MV-4-11 (cell line): ENCODE results near the gene GEMIN5.

ENCODE experiments used
- DNase-seq: peaks from one replicate; lab custom pipeline; 2025; lab: John Stamatoyannopoulos, UW

GEMIN5 gene

DNA sequence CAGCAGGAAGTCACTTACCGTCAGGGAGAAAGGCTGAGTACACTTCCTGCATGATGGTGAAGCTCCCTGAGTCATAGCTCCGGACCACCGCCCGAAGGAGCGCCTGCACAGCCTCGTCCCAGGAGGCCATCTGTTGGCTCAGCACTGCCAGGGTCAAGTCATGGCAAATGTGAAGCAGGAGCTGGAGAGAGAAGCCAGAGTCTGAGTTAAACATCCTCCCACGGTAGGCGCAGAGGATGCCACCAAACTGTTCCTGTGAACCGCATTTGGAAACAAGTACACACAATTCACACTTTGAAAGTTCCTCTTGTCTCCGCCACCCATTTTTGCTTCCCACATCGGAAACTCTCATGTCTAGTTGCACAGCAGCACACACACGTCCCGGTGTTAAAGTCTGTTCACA lies 45.6 kb downstream of the GEMIN5 start:
- DNase-seq: no peak

DNA sequence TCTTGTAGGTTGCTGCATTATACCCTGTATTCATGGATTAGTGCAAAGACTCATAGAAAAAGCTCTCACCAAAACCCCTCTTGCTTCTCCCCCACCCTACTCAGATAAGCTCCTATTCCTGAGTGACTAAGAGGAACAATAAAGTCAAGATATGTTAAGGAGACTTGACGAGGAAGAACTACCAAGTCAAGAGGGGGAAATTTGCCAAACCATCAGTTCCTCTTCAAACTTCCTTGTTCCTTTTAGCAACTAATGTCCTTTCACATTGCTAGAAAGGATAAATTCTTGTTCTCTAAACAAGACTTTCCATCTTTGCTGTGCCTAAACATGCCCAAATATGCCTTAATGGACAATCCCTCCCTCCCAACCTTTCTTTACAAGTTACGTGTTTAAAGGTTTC lies 52.6 kb downstream of the GEMIN5 start:
- DNase-seq: peak; percentile 75

DNA sequence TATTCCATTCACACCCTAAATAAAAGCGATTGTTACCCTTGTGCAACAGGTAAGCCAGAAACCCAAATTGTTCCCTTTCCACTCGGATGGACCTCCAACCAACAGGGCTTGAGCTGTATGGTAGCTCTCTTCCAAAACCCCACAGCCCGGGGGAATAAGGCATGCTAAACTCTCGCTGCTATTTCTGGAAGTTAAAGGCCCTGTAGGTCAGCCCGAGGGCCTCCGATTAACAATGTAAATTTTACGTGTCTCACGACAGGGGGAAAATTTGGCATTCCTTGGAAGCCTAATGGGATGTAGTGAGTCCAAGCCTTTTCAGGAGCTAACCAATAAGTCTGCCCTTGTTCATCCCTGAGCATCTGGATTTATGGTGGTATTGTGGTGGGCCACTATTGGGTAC lies 53.6 kb downstream of the GEMIN5 start:
- DNase-seq: no peak

DNA sequence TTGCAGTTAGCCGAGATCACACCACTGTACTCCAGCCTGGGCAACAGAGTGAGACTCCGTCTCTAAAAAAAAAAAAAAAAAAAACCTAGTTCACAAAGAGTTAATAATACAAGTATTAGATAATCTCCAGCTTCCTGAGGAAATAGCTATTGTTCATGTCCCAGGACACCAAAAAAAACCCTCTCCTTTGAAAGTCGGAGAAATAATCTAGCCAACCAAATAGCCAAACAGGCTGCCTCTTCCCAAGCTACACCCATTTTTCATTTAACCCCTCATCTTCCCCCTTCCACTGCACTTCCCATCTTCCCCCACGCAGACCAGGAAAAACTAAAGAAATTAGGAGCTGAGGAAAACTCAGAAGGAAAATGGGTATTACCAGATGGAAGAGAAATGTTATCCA lies 56.0 kb downstream of the GEMIN5 start:
- DNase-seq: no peak

DNA sequence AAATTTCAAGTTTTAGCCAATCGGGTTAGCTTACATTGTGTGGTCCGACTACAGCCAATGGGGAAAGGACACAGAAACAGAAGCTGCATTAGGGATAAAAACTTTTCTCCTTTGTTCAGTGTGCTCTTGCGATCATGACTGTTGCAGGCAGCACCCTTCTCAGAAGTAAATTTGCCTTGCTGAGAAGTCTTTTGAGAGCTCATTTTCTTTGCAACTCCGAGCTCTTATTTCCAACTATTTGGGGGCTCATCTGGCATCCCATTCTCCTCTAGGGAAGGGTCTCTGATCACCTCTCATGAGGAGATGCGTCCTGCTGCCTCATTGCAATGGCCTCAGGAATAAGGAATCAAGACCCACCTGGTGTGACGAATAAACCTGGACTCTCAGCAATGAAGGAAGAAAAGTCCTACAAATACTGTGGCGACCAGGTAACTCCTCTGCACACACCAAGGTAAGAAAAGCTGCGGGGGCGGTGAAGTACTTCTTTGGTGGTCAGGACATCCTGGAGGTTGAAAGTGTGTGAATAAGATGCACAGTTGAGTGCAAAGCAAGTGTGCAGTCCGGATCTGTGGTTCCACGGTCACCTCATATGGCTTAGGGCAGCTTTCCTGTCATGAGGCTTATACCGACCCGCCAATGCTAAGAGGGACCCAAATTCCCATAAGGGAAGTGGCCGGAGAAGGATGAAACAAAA lies 59.2 kb downstream of the GEMIN5 start:
- DNase-seq: peak; percentile 8

DNA sequence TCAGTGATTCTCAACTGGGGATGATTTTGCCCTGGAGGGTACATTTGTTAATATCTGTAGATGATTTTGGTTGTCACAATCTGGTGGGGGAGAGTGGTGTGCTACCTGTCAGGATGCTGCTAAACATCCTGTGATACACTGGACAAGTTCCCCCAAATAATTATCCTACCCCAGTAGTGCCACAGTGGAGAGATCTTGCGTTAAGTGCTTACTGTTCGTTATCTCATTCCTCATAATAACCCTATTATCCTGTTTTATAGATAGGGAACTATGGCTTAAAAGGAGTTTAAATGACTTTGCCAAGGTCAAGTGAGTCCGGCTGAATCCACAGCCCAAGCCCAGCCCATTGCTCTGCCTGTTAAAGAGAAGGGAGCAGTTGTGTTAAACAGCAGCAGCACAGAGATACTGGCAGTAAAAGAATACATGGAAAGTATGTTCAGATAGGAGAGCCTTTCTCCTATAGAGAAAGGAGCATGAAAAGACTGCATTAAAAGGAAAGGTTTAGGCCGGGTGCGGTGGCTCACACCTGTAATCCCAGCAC lies 64.2 kb downstream of the GEMIN5 start:
- DNase-seq: no peak

DNA sequence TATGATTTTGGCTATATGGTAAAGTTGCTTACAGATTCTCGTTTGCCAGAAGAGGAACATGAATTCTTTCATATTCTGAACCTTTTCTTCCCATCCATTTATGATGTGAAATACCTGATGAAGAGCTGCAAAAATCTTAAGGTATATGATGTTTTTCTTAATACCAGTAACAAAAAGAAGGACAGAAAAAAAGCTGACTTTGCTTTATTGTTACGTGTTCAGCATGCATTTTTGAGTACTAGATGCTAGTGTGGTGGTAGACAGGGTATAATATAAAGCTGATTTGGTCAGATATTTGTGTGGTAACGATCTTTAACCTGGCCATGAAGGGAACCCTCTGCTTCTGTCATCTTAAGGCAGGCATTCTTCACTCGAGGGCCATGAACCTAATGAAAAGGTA lies 66.3 kb downstream of the GEMIN5 start:
- DNase-seq: no peak

DNA sequence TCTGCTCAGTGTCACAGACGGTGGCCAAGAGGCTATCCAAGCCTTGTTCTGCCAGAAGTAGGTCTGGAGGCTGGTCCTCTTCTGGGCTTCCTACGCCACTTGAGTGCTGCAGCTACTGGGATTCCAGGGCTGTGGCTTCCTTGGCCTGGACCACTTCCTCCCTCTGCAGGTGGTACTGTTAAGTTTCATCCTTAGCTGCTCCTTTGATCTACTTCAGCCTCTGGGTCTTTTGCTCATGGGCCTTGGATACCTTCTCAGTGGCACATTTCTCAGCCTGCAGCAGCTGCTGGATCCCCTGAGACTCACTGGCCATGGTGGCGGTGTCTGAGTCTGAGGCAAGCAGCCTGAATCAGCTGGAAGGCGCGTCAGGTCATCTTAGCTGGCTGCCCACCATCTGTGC lies 69.3 kb downstream of the GEMIN5 start:
- DNase-seq: peak; percentile 22

DNA sequence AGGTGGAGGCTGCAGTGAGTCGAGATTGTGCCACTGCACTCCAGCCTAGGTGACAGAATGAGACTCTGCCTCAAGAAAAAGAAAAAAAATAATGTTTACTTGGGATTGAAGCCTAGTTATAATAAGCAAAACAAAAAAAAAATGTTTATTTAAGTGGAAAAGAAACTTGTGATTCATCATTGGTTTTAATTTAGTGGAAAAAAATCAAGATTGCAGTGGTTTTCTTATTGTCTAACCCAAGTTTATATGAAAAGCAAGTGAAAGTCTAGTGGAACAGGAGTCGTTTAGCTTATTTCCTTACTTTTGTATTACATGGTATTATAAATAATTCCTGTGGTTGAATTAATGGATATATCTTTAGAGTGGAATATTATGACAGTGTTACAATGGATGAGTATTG lies 71.2 kb downstream of the GEMIN5 start:
- DNase-seq: no peak

DNA sequence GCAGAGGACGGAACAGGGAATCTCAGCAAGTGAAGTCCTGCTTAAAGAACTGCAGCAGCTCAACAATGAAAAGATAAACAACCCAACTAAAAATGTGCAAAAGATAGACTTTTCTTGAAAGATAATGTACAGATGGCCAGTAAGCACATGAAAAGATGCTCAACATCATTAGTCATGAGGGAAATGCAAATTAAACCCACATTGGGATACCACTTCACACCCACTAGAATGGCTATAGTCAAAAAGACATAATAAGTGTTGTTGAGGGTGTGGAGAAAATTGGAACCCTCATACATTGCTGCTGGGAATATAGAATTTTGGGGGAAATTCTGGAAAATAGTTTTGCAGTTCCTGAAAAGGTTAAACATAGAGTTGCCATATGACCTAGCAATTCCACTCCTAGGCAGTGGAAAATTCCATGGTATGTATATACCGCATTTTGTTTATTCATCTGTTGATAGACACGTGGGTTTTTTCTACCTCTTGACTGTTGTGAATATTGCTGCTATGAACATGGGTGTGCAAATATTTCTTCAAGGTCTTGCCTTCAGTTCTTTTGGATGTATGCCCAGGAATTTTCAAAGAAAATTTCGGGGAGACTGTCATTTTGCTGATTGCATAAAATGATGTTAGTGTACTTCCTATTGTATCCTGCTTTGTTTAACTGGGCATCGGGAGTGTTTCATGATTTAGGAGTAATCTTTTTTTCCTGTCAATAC lies 72.4 kb downstream of the GEMIN5 start:
- no peak for DNase-seq

DNA sequence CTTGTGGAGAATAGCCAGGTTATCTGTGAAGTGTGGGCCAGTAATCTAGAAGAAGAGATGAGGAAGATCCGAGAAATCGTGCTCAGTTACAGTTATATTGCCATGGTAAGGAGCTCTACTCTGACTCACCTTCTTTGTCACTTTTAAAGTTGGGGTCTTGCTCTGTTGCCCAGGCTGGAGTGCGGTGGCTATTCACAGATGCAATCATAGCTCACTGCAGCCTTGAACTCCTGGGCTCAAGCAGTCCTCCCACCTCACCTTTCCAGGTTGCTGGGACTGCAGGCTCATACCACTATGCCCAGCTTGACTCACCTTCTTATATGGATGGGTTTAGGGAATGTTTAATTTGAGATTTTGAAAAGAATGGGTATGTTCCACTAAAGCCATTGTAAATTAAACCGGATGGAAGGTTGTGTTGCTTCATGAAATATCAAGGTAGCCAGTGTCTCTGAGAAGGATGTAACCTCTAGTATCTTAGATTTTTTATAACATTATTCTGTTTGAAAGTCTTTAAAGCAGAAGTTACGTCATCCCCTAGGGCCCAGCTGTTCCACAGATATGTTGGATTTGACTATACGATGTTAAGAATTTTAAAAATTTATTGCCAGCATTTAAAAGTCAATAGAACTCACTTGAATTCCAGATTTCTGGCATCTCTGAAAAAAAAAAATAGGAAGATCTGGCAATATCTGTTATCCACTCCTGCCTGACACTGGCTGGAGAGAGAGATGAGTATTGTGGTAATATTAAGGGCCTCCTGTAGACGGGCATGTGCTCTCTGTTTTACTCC lies 74.5 kb downstream of the GEMIN5 start:
- peak; percentile 35 for DNase-seq

DNA sequence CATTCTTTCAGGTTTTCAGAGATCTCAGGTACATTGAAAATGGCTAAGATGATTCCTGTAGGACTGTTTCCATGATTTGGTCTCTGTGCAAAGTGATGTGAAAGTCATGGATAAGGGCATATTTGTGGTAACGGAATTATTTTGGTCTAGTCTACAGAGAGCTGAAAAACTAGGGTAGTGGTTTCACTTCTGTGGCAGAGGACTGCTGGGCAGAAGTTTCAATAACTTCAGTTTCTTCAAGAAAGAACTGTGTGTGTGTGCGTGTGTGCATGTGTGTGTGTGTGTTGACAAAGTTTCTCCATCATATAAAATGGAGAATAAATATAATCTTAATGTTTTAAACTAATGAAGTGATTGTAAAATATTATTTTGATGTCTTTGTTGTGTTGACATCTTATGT lies 75.2 kb downstream of the GEMIN5 start:
- peak; percentile 87 for DNase-seq

DNA sequence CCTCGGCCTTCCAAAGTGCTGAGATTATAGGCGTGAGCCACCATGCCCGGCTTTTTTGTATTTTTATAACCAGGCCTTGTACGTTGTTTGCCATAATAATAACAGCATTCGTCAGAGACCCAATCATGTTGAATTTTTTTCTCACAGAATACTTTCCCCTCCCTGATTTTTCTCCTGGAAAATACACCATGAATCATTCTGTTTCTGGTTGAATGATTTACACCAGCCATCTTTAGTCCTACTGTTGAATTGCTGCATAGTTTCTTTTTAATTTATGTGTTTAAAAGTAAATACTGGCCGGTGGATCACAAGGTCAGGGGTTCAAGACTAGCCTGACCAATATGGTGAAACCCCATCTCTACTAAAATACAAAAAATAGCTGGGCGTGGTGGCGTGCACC lies 76.1 kb downstream of the GEMIN5 start:
- no peak for DNase-seq

DNA sequence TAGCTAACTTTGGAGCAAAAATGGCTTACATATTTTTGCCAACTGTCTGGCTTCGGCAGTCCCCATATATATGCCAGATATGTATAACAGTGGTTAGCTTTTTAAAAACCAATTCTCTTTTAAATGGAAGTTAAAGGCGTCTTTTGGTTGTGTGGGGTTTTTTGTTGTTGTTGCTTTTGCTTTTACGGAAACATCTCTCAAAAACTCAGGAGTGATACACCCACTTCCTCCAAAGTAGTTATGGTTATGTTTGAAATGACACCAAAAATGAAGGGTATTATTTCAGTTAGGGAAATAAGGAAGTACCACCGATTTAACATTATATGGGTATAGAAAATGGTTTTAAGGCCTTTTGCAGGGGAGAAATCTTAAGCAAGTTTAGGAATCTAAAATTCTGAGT lies 77.2 kb downstream of the GEMIN5 start:
- peak; percentile 81 for DNase-seq

DNA sequence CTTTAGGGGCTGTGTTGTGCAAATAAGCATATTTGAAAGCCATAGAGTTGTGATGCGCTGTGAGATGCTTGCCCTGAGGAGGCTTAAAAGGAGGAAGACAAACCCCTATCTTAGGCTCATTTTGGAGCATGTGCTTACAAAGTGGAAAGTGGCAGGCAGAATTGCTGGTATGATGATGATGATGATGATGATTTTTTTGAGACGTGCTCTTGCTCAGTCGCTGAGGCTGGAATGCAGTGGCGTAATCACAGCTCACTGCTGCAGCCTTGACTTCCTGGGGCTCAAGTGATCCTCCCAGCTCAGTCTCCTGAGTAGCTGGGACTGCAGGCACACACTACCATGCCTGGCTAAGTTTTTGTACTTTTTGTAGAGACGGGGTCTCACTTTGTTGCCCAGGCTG lies 77.9 kb downstream of the GEMIN5 start:
- DNase-seq: peak; percentile 64

DNA sequence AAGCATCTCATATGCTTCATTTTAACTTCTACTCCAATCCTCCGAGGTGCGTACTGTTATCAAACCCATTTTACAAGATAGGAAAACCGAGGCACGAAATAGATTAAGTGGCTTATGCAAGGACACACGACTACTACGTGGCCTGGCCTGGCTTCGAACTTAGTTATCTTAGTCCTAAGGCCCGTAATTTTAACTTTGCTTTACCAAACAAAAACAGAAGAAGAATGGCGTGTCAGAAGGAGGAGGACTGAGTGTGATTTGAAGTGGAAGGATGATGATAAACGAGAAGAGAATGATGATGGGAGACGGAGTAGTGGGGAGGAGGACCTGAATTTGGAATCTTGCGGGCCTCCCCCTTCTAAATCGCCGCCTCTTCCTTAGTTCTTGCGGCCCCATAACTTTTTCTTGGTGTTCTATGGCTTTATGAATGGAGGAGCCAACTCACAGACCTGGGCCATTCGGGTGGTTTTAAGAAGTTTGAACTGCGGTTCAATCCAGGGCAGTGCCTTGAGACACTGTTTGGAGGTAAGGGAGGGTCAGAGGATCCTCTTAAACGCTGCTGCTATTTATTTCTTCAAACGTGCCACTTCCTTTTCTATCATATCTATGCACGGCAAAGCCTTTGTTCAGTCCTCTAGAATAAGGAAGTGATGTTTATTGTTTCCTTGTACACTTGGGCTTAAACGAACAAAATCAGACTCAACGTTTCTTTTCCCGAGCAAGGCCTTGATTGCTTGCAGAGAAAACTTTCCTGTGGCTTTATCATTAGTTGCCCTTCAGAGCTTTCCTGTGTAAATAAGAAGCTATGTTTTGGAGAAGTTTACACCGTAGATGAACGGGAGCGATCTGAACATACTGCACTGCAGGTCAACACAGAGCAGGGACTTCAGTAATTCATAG lies 78.8 kb downstream of the GEMIN5 start:
- DNase-seq: peak; percentile 90

DNA sequence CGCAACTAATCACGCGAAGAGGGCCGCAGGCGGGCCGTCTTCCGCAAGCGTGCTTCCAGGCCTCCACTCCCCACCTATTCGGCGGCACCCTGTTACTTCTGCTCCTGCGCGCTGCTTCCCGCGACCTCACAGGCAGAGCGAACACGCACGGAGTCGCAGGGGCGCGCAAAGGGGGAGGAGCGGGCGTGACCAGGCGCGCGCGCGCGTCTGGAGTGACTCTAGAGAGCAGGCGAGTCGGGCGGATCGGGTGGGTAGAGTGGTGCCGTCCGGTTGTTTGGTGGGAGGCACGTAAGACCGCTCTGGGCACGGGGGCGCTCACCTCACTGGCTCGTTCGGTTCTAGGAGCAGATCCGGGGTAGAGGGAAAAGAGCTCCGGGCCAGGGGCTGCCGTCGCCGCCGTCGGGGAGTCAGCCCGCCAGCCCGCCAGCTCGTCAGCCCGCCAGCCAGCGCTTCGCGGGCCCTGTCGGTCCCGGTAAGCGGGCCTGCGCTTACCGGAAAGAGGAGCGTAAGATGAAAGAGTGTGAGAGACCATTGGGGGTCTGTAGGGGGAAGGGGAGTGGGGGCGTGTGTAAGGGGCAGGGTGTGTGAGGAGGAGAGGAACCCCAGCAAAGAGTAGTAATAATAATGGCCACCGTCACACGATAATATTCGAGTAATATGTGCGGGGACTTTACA lies 79.6 kb downstream of the GEMIN5 start, which contains the start of gene CNOT8:
TSS of gene CNOT8 (plus strand) at position 331 of the 675 bp plus-strand sequence. CDS start 4,652 bp downstream, outside the sequence.
- DNase-seq: peak; percentile 97

DNA sequence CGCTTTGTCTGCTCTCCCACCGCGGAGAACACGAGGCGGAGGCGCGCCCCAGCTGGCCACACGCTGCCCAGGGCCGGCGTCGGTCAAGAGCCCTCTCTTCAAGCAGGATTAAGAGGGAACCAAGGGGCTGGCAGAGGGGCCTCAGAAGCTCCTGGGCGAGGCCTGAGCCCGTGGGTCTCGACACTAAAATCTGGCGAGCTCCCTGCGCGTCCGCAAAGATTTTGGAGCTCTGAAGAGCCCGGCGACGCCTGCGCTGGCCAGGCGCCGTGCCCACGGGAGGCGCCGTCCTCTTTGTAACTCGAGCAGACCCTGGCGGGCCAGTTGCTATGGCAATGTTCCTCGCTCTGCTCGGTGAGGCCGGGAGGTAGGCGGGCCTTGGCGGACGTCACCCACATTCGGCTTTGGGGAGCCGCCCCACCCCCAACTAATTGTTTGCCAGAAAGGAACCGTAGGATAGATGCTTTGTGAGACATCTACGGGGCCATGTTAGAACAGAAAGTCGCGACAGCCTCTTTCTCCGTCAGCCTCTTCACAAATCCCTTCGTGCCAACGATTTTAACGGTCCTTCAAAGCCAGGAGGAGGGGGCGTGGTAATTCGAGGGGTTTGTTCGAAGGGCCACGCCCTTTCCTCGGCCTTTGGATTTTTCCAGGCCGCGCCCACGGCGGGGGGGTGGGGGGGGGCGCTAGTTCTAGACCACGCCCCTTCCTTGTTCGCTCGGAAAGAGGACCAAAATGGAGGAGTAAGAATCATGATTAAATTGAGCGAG lies 80.3 kb downstream of the GEMIN5 start:
- peak; percentile 97 for DNase-seq

DNA sequence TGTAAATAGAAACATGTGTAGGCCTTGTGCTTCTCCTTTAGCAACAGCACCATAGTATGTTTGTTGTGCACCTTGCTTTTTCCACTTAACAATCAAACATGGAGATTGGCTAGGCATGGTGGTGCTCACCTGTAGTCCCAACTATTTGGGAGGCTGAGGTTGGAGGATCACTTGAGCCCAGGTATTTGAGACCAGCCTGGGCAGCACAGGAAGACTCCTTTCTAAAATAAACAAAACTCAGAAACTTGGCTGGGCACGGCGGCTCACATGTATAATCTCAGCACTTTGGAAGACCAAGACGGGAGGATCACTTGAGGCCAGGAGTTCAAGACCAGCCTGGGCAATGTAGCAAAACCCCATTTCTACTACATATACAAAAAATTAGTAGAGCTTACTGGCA lies 86.7 kb downstream of the GEMIN5 start:
- DNase-seq: no peak
